T-helper 1 cell treated with Interleukin-12 subunit alpha and Interleukin-12 subunit beta and Interleukin-4 antibody, amounts not matched to agents 30 ng/mL and 1 ng/mL, for 36 hours (primary cell): ENCODE data around the gene TAX1BP3. TPM values are rescaled to one million over a fixed set of nuclear protein-coding genes. Genes with fewer than 3 reads are reported as not detected.

Experiments used
- intact Hi-C: fragments of 100-400 bp; cut with micrococcal nuclease; formaldehyde crosslinking; loops from one replicate; pipeline ENCODE4 v1.15.1; 2024
- total RNA-seq: library from RNA; stranded (reverse); gene quantifications from 2 replicates; pipeline ENCODE4 v1.2.3, GENCODE V29; 2022

TAX1BP3 gene
- total RNA-seq, 1 donor from 2014 or later: 28.4 TPM

GRCh38 chr17:3689262-3690093, 21.1 kb upstream of the TAX1BP3 start:
- intact Hi-C loops: no loop called here

GRCh38 chr17:3688852-3689261, 20.5 kb upstream of the TAX1BP3 start:
- intact Hi-C loops: no loop called here

- intact Hi-C loops: no loop called here
Measured at GRCh38 chr17:3688027-3688553, 19.7 kb upstream of the TAX1BP3 start.

- intact Hi-C loops: no loop called here
Measured at GRCh38 chr17:3685174-3685573, 16.8 kb upstream of the TAX1BP3 start.

- intact Hi-C loops: loop anchor here (2.0 kb wide), 4 partner anchors 14 to 144 kb away; partner anchors contain the start of genes HASPIN and P2RX5
Measured at GRCh38 chr17:3683054-3683511, 14.7 kb upstream of the TAX1BP3 start.

GRCh38 chr17:3682033-3682432, 13.7 kb upstream of the TAX1BP3 start:
- intact Hi-C loops: loop anchor here (2.0 kb wide), 4 partner anchors 15 to 145 kb away; partner anchors contain the start of genes HASPIN and P2RX5

GRCh38 chr17:3681565-3681964, 13.2 kb upstream of the TAX1BP3 start:
- intact Hi-C loops: no loop called here

GRCh38 chr17:3681057-3681456, 12.7 kb upstream of the TAX1BP3 start:
- intact Hi-C loops: no loop called here

GRCh38 chr17:3679531-3680126, 11.3 kb upstream of the TAX1BP3 start:
- intact Hi-C loops: no loop called here

- intact Hi-C loops: no loop called here
Measured at GRCh38 chr17:3678821-3679530, 10.6 kb upstream of the TAX1BP3 start.

- intact Hi-C loops: no loop called here
Measured at GRCh38 chr17:3678095-3678820, 9.9 kb upstream of the TAX1BP3 start.

- intact Hi-C loops: no loop called here
Measured at GRCh38 chr17:3675886-3676285, 7.5 kb upstream of the TAX1BP3 start.

- intact Hi-C loops: no loop called here
Measured at GRCh38 chr17:3672571-3672970, 4.2 kb upstream of the TAX1BP3 start.

- intact Hi-C loops: loop anchor here (2.0 to 10.0 kb wide), 2 partner anchors 25 to 295 kb away; partner anchors contain the start of gene ATP2A3
Measured at GRCh38 chr17:3669548-3669947, 1.2 kb upstream of the TAX1BP3 start.

GRCh38 chr17:3669085-3669347, 638 bp upstream of the TAX1BP3 start:
- intact Hi-C loops: loop anchor here (2.0 to 10.0 kb wide), 2 partner anchors 26 to 296 kb away; partner anchors contain the start of gene ATP2A3

GRCh38 chr17:3667366-3668278, 756 bp downstream of the TAX1BP3 start:
- intact Hi-C loops: loop anchor here (1.0 to 10.0 kb wide), 9 partner anchors 27 to 618 kb away; partner anchors contain the start of genes ATP2A3, CAMKK1, CTNS and CYB5D2

- intact Hi-C loops: loop anchor here (10.0 kb wide), 1 partner anchor 298 kb away; the partner anchor contains the start of gene ATP2A3
Measured at GRCh38 chr17:3666516-3666915, 1.9 kb downstream of the TAX1BP3 start.

GRCh38 chr17:3665834-3666233, 2.5 kb downstream of the TAX1BP3 start:
- intact Hi-C loops: loop anchor here (10.0 kb wide), 1 partner anchor 299 kb away; the partner anchor contains the start of gene ATP2A3
